Measurements from ENCODE around the gene SYNJ1.

SYNJ1 gene

GRCh38 chr21:32608851-32609250 is 119.0 kb downstream of the SYNJ1 start:
- H3K27ac ChIP-seq = no peak overlapping the region
- DNase-seq (ENCODE audit: low spot score) = no peak
- no peak overlapping the region for H3K4me3 ChIP-seq
- TF ChIP-seq CTCF (IDR thresholded peaks at IDR 0.05) = no peak

- Histone ChIP-seq H3K27ac (no peak overlapping the region), H3K4me3 (no peak overlapping the region)
- no peak for TF ChIP-seq CTCF (IDR thresholded peaks at IDR 0.05)
- no peak for DNase-seq (ENCODE audit: low spot score)
Observed at GRCh38 chr21:32605469-32605868, 122.3 kb downstream of the SYNJ1 start.

- H3K27ac ChIP-seq = no peak overlapping the region
- no peak for TF ChIP-seq CTCF (IDR thresholded peaks at IDR 0.05)
- DNase-seq (ENCODE audit: low spot score) = no peak
Observed at GRCh38 chr21:32604464-32604863, 123.3 kb downstream of the SYNJ1 start.

GRCh38 chr21:32603131-32603530 is 124.7 kb downstream of the SYNJ1 start:
- no peak for TF ChIP-seq CTCF (IDR thresholded peaks at IDR 0.05)
- H3K4me3 ChIP-seq = no peak overlapping the region
- no peak for DNase-seq (ENCODE audit: low spot score)
- no peak overlapping the region for H3K27ac ChIP-seq

More at GRCh38 chr21:32604464-32604863, 123.3 kb downstream of the SYNJ1 start:
- H3K4me3 ChIP-seq = no peak overlapping the region

GRCh38 chr21:32602099-32602498 is 125.7 kb downstream of the SYNJ1 start:
- Histone ChIP-seq H3K4me3 (no peak overlapping the region), H3K27ac (no peak overlapping the region)
- DNase-seq (ENCODE audit: low spot score) = no peak
- TF ChIP-seq CTCF (IDR thresholded peaks at IDR 0.05) = no peak

GRCh38 chr21:32599526-32599925 is 128.3 kb downstream of the SYNJ1 start:
- no peak for DNase-seq (ENCODE audit: low spot score)
- no peak overlapping the region for H3K27ac ChIP-seq
- no peak overlapping the region for H3K4me3 ChIP-seq
- TF ChIP-seq CTCF (IDR thresholded peaks at IDR 0.05) = no peak

- H3K27ac ChIP-seq = no peak overlapping the region
- DNase-seq (ENCODE audit: low spot score) = peak; percentile 21
- no peak for TF ChIP-seq CTCF (IDR thresholded peaks at IDR 0.05)
Observed at GRCh38 chr21:32599091-32599490, 128.7 kb downstream of the SYNJ1 start.

More at GRCh38 chr21:32599091-32599490, 128.7 kb downstream of the SYNJ1 start:
- H3K4me3 ChIP-seq = no peak overlapping the region

Data from coronary artery (tissue), 2 donors.